SK-N-SH (cell line): ENCODE data around the gene IFT27. TPM values are rescaled to one million over a fixed set of nuclear protein-coding genes. Genes with fewer than 3 reads are reported as not detected.

Experiments
- CTCF ChIA-PET: fragments of 300-600, 350-600 bp; formaldehyde crosslinking; extraction: SDS; loops from one replicate; lab custom pipeline; 2021; lab: Yijun Ruan, JAX
- POLR2A ChIA-PET: fragments of 350-600 bp; sonication (Branson Sonifier 250); formaldehyde crosslinking; extraction: SDS; loops from one replicate; lab custom pipeline; 2020; ENCODE audit warnings: antibody characterized with exemption, inconsistent platforms; lab: Yijun Ruan, JAX
- DNase-seq: peaks from one replicate; pipeline ENCODE4 v3.0.0; 2012
- H2AFZ ChIP-seq: fragments of 200-600 bp; sonication (generic); 2 replicates; pipeline ENCODE4 v1.8.1; 2016; ENCODE audit warnings: antibody characterized with exemption, mild to moderate bottlenecking, low read depth
- H3F3A ChIP-seq: fragments of 200-600 bp; sonication (generic); replicated peaks from 2 replicates; pipeline ENCODE3; 2016; ENCODE audit warnings: antibody characterized with exemption, mild to moderate bottlenecking; ENCODE audit not compliant: insufficient read depth
- H3K27ac ChIP-seq, 2 experiments: fragments of 200-500 bp in 1 of 2; fragments of 200-600 bp in 1 of 2; sonication (Bioruptor generic) in 1 of 2; sonication (generic), shearing (Covaris generic) in 1 of 2; 2 replicates each; pipeline versions ENCODE4 v1.5.1 to v1.6.1; 2014 to 2016; ENCODE audit warnings: low read depth in 2 of 2, inconsistent platforms in 1 of 2, low read length in 1 of 2, mild to moderate bottlenecking in 1 of 2, mixed read lengths in 1 of 2
- H3K27me3 ChIP-seq: fragments of 200-600 bp; sonication (generic), shearing (Covaris generic); 2 replicates; pipeline ENCODE4 v1.6.1; 2016; ENCODE audit warnings: mixed run types; ENCODE audit not compliant: insufficient read depth
- H3K36me3 ChIP-seq, 2 experiments: fragments of 200-500 bp in 1 of 2; fragments of 200-600 bp in 1 of 2; sonication (Bioruptor generic) in 1 of 2; sonication (generic) in 1 of 2; replicated peaks in 1 of 2; 2 replicates each; pipeline versions ENCODE3 to v1.5.1; 2014 to 2016; ENCODE audit warnings: low read length in 1 of 2, mild to moderate bottlenecking in 1 of 2; ENCODE audit not compliant: insufficient read depth in 2 of 2, control insufficient read depth in 1 of 2
- H3K4me1 ChIP-seq, 2 experiments: fragments of 200-500 bp in 1 of 2; fragments of 200-600 bp in 1 of 2; sonication (Bioruptor generic) in 1 of 2; sonication (generic), shearing (Covaris generic) in 1 of 2; 2 replicates each; pipeline versions ENCODE4 v1.5.1 to v1.6.1; 2014 to 2016; ENCODE audit warnings: low read depth in 1 of 2, low read length in 1 of 2, mixed run types in 1 of 2; ENCODE audit not compliant: insufficient read depth in 2 of 2, control insufficient read depth in 1 of 2
- H3K4me2 ChIP-seq: fragments of 200-600 bp; sonication (generic), shearing (Covaris generic); 2 replicates; pipeline ENCODE4 v1.6.1; 2017; ENCODE audit warnings: mixed run types
- H3K4me3 ChIP-seq, 2 experiments: fragments of 200-500 bp in 1 of 2; fragments of 200-600 bp in 1 of 2; sonication (Bioruptor generic) in 1 of 2; sonication (generic), shearing (Covaris generic) in 1 of 2; 2 replicates each; pipeline versions ENCODE4 v1.5.1 to v1.8.1; 2014 to 2016; ENCODE audit warnings: low read depth in 2 of 2, inconsistent platforms in 1 of 2, low read length in 1 of 2, mild to moderate bottlenecking in 1 of 2, mixed read lengths in 1 of 2, moderate library complexity in 1 of 2
- H3K79me2 ChIP-seq: fragments of 200-600 bp; sonication (generic); 2 replicates; pipeline ENCODE4 v1.8.1; 2017; ENCODE audit warnings: mild to moderate bottlenecking; ENCODE audit not compliant: insufficient read depth
- H3K9ac ChIP-seq: fragments of 200-600 bp; sonication (generic); 2 replicates; pipeline ENCODE4 v1.6.1; 2017; ENCODE audit warnings: mixed run types
- H3K9me2 ChIP-seq: fragments of 200-600 bp; sonication (generic); 2 replicates; pipeline ENCODE4 v1.6.1; 2017; ENCODE audit warnings: mixed run types
- H3K9me3 ChIP-seq: fragments of 200-600 bp; sonication (generic); 2 replicates; pipeline ENCODE4 v1.6.1; 2017; ENCODE audit warnings: mixed run types, mild to moderate bottlenecking, moderate library complexity
- H4K20me1 ChIP-seq: fragments of 200-600 bp; sonication (generic); 2 replicates; pipeline ENCODE4 v1.6.1; 2017; ENCODE audit warnings: mild to moderate bottlenecking, mixed run types; ENCODE audit not compliant: insufficient read depth
- EP300 ChIP-seq, 2 experiments: IDR thresholded peaks; 2 replicates each; pipeline versions ENCODE4 v1.4.0 to v1.6.1; 2012; ENCODE audit warnings: borderline replicate concordance in 1 of 2, low read depth in 1 of 2, low read length in 1 of 2
- FOSL2 ChIP-seq: IDR thresholded peaks from 2 replicates; pipeline ENCODE4 v1.4.0; 2012; ENCODE audit warnings: low read depth, mild to moderate bottlenecking, moderate library complexity, borderline replicate concordance
- FOXJ3 ChIP-seq: sonication (generic); formaldehyde crosslinking; IDR thresholded peaks from 2 replicates; pipeline ENCODE4 v1.5.1; 2020; ENCODE audit warnings: mild to moderate bottlenecking, missing genetic modification reagents
- JUND ChIP-seq: IDR thresholded peaks from 2 replicates; pipeline ENCODE4 v1.4.0; 2012
- MEF2A ChIP-seq: IDR thresholded peaks from 2 replicates; pipeline ENCODE4 v1.4.0; 2012; ENCODE audit warnings: low read depth, borderline replicate concordance
- RAD21 ChIP-seq: IDR thresholded peaks from 2 replicates; pipeline ENCODE4 v1.6.1; 2012; ENCODE audit warnings: mild to moderate bottlenecking, low read length
- RCOR1 ChIP-seq: fragments of 150-350 bp; IDR thresholded peaks from 2 replicates; pipeline ENCODE4 v1.6.1; 2017; ENCODE audit warnings: antibody characterized with exemption, low read length
- SMC3 ChIP-seq: IDR thresholded peaks from 2 replicates; pipeline ENCODE4 v1.6.1; 2012; ENCODE audit warnings: low read depth, low read length, improper control_type of control experiment
- TAF1 ChIP-seq: IDR thresholded peaks from 2 replicates; pipeline ENCODE4 v1.6.1; 2012; ENCODE audit warnings: low read depth, mild to moderate bottlenecking, low read length, moderate library complexity, borderline replicate concordance
- YY1 ChIP-seq: IDR thresholded peaks from 2 replicates; pipeline ENCODE4 v1.4.0; 2012; ENCODE audit warnings: low read depth, mild to moderate bottlenecking
- WGBS: methylation state at CpG from one replicate; pipeline ENCODE4 v1.1.6; 2017; ENCODE audit warnings: low lambda C conversion rate; 5-methylcytosine and 5-hydroxymethylcytosine counted together
- polyA plus RNA-seq, 3 experiments: library from polyadenylated mRNA; depleted of rRNA; stranded (reverse); fragments of >200 nt; gene quantifications; 2 replicates each; pipeline ENCODE4 v1.2.3, GENCODE V29; 2012
- TF ChIP-seq, protein P1 (sequence below): fragments of 150-350 bp; IDR thresholded peaks from 2 replicates; pipeline ENCODE4 v1.6.1; 2017; ENCODE audit warnings: antibody characterized with exemption, low read length, low read depth, borderline replicate concordance
- TF ChIP-seq, protein P2 (sequence below): fragments of 150-350 bp; IDR thresholded peaks from 2 replicates; pipeline ENCODE4 v1.6.1; 2016; ENCODE audit warnings: mild to moderate bottlenecking, low read depth, low read length
- TF ChIP-seq, protein P3 (sequence below): IDR thresholded peaks from 2 replicates; pipeline ENCODE4 v1.6.1; 2012; ENCODE audit warnings: mild to moderate bottlenecking, low read depth, low read length, moderate library complexity
- TF ChIP-seq, protein P4 (sequence below): fragments of 200-600 bp; sonication (generic); IDR thresholded peaks from 2 replicates; pipeline ENCODE4 v1.6.1; 2017; ENCODE audit warnings: antibody characterized with exemption, mild to moderate bottlenecking, moderate library complexity

IFT27 gene
- polyA plus RNA-seq, 1 of the 3 experiments (the other 2 are of a cell fraction) = 29.4 TPM

DNA sequence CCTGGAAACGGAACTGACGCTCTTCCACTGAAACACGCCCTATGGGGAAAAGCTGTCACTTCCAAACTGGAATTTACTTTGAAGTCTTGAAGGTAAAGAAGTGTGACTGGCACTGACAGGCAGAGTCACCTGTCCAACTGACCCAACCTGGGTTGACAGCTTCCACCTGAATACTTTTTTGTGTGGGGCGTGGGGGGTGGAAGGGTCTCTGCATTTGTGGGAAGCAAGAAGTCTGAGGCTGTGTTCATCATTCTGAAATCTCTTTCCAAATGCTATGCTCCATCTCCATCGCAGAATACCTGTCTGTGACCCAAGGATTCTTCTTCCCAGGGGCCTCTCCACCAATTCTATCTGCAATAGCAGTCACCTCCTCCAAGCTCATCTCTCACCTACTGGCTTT, 7.8 kb downstream of the IFT27 start:
- ChIA-PET POLR2A (no interaction called here), CTCF (interaction anchor here (1.2 to 3.6 kb wide), 4 partner anchors 10 to 88 kb away, joined by 3 to 12 read pairs (median 6); no protein-coding TSS in a partner anchor)
- WGBS = 94% methylated on average over 5 of the region's 5 CpGs
- Histone ChIP-seq H3K9me2 (no peaks in the 10 kb centered on the region), H3K4me2 (no peak overlapping the region), H3K9me3 (no peaks in the 10 kb centered on the region), H4K20me1 (no peaks in the 10 kb centered on the region), H3K4me1 (no peaks in the 10 kb centered on the region), H3K9ac (no peak overlapping the region), H2AFZ (no peak overlapping the region), H3K79me2 (no peaks in the 10 kb centered on the region), H3K4me3 (no peak overlapping the region), H3K36me3 (peaks cover 0 to 31% of the 10 kb centered on the region in 2 experiments), H3K27me3 (no peaks in the 10 kb centered on the region), H3F3A (no peaks in the 10 kb centered on the region), H3K27ac (no peak overlapping the region)
- no peak for DNase-seq
- no peak for TF ChIP-seq SMC3
- TF ChIP-seq, protein P1, sequence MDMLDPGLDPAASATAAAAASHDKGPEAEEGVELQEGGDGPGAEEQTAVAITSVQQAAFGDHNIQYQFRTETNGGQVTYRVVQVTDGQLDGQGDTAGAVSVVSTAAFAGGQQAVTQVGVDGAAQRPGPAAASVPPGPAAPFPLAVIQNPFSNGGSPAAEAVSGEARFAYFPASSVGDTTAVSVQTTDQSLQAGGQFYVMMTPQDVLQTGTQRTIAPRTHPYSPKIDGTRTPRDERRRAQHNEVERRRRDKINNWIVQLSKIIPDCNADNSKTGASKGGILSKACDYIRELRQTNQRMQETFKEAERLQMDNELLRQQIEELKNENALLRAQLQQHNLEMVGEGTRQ = no peak
- TF ChIP-seq, protein P2, sequence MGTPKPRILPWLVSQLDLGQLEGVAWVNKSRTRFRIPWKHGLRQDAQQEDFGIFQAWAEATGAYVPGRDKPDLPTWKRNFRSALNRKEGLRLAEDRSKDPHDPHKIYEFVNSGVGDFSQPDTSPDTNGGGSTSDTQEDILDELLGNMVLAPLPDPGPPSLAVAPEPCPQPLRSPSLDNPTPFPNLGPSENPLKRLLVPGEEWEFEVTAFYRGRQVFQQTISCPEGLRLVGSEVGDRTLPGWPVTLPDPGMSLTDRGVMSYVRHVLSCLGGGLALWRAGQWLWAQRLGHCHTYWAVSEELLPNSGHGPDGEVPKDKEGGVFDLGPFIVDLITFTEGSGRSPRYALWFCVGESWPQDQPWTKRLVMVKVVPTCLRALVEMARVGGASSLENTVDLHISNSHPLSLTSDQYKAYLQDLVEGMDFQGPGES = no peak
- TF ChIP-seq MEF2A = no peak
- TF ChIP-seq FOSL2 = no peak
- no peak for TF ChIP-seq YY1
- TF ChIP-seq TAF1 = no peak
- TF ChIP-seq RAD21 = no peak
- TF ChIP-seq, protein P3, sequence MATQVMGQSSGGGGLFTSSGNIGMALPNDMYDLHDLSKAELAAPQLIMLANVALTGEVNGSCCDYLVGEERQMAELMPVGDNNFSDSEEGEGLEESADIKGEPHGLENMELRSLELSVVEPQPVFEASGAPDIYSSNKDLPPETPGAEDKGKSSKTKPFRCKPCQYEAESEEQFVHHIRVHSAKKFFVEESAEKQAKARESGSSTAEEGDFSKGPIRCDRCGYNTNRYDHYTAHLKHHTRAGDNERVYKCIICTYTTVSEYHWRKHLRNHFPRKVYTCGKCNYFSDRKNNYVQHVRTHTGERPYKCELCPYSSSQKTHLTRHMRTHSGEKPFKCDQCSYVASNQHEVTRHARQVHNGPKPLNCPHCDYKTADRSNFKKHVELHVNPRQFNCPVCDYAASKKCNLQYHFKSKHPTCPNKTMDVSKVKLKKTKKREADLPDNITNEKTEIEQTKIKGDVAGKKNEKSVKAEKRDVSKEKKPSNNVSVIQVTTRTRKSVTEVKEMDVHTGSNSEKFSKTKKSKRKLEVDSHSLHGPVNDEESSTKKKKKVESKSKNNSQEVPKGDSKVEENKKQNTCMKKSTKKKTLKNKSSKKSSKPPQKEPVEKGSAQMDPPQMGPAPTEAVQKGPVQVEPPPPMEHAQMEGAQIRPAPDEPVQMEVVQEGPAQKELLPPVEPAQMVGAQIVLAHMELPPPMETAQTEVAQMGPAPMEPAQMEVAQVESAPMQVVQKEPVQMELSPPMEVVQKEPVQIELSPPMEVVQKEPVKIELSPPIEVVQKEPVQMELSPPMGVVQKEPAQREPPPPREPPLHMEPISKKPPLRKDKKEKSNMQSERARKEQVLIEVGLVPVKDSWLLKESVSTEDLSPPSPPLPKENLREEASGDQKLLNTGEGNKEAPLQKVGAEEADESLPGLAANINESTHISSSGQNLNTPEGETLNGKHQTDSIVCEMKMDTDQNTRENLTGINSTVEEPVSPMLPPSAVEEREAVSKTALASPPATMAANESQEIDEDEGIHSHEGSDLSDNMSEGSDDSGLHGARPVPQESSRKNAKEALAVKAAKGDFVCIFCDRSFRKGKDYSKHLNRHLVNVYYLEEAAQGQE = no peak
- TF ChIP-seq JUND = no peak
- TF ChIP-seq, protein P4, sequence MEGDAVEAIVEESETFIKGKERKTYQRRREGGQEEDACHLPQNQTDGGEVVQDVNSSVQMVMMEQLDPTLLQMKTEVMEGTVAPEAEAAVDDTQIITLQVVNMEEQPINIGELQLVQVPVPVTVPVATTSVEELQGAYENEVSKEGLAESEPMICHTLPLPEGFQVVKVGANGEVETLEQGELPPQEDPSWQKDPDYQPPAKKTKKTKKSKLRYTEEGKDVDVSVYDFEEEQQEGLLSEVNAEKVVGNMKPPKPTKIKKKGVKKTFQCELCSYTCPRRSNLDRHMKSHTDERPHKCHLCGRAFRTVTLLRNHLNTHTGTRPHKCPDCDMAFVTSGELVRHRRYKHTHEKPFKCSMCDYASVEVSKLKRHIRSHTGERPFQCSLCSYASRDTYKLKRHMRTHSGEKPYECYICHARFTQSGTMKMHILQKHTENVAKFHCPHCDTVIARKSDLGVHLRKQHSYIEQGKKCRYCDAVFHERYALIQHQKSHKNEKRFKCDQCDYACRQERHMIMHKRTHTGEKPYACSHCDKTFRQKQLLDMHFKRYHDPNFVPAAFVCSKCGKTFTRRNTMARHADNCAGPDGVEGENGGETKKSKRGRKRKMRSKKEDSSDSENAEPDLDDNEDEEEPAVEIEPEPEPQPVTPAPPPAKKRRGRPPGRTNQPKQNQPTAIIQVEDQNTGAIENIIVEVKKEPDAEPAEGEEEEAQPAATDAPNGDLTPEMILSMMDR = no peak
- TF ChIP-seq RCOR1 = no peak
- no peak for TF ChIP-seq EP300 (IDR thresholded peaks at IDR 0.05; ENCODE audit: borderline replicate concordance in 1 of 2, low read depth in 1 of 2, low read length in 1 of 2)
- TF ChIP-seq FOXJ3 (CRISPR knock-in tag) = no peak
